Measurements from ENCODE around the gene PDE3B. TPM values are rescaled to one million over a fixed set of nuclear protein-coding genes. Genes with fewer than 3 reads are reported as not detected.
"Not testable (repeated sequence)": the region's sequence is repeated elsewhere in the genome, so short reads cannot be mapped to it uniquely, and the experiment has no call there.

Gene PDE3B
- total RNA-seq (10 to 100 TPM; 68.9 to 90.4 TPM), total RNA-seq (137 to 322 reads per million in 2 donors)

DNA sequence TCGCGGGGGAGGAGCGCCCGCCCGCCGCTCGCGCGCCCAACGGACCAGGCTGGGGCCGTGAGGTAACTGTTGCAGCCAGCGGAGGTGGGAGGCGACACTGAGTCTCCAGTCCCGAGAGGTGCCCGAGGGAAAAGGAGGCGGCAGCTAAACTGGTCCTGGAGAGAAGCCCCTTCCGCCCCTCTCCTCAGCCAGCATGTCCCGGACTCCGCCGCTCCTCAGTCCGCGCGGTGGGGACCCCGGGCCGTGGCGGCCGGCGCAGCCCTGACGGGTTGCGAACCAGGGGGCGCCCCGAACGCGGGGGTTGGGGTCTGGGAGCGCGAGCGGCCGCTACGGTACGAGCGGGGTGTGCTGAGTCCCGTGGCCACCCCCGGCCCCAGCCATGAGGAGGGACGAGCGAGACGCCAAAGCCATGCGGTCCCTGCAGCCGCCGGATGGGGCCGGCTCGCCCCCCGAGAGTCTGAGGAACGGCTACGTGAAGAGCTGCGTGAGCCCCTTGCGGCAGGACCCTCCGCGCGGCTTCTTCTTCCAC, at the start of gene PDE3B:
PDE3B (plus strand) TSS at position 108 of the 529 bp plus-strand sequence; CDS start at position 380, 272 bp downstream.
- Mint-ChIP-seq H3K27me3 (peaks cover 7% of the 10 kb centered on the region), H3K4me3 (peak within 1 kb of the TSS; percentile 94), H3K4me1 (peaks cover 41% of the 10 kb centered on the region), H3K36me3 (ENCODE audit: low read depth) (peaks cover 6% of the 10 kb centered on the region), H3K27ac (peak within 1 kb of the TSS; percentile 88)
- no peaks in the 10 kb centered on the region for H3K9me3 ChIP-seq (ENCODE audit: control insufficient read depth, low read length, poor library complexity, severe bottlenecking)
- ATAC-seq (peak; percentile 76), DNase-seq (peak; percentile 54 to 64 (median 57))

DNA sequence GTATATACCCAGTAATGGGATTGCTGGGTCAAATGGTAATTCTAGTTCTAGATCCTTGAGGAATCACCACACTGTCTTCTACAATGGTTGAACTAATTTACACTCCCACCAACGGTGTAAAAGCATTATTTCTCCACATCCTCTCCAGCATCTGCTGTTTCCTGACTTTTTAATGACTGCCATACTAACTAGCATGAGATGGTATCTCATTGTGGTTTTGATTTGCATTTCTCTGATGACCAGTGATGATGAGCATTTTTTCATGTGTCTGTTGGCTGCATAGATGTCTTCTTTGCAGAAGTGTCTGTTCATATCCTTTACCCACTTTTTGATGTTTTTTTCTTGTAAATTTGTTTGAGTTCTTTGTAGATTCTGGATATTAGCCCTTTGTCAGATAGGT, 48.3 kb upstream of the PDE3B start:
- not testable (repeated sequence) for ATAC-seq; H3K9me3 ChIP-seq (ENCODE audit: control insufficient read depth, low read length, poor library complexity, severe bottlenecking); H3K27me3 Mint-ChIP-seq; H3K27ac Mint-ChIP-seq; DNase-seq; H3K4me3 Mint-ChIP-seq; H3K36me3 Mint-ChIP-seq (ENCODE audit: low read depth); H3K4me1 Mint-ChIP-seq

DNA sequence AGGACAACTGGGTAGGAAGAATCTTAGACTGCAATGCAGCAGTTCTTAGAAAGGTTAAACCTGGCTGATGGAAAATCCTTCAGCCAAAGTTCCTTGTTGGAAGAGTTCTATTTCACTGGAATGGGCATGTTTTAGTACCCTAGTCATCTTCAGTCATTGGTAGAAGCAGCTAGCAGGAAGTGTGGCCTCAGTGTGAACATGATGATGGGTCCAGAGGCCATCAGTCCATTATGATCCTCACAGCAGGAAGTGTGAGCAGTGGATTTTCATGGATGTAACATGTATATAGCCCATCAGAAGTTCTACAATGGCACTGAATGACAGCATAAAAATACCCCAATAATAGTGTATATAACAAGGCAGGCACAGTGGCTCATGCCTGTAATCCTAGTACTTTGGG, 35.9 kb upstream of the PDE3B start:
- no peak overlapping the region for H3K27ac Mint-ChIP-seq
- DNase-seq = no peak
- H3K27me3 Mint-ChIP-seq = no peaks in the 10 kb centered on the region
- H3K9me3 ChIP-seq (ENCODE audit: control insufficient read depth, low read length, poor library complexity, severe bottlenecking) = no peaks in the 10 kb centered on the region
- no peak overlapping the region for H3K4me3 Mint-ChIP-seq
- H3K36me3 Mint-ChIP-seq (ENCODE audit: low read depth) = peaks cover 16% of the 10 kb centered on the region
- H3K4me1 Mint-ChIP-seq = peaks cover 9% of the 10 kb centered on the region
- no peak for ATAC-seq

DNA sequence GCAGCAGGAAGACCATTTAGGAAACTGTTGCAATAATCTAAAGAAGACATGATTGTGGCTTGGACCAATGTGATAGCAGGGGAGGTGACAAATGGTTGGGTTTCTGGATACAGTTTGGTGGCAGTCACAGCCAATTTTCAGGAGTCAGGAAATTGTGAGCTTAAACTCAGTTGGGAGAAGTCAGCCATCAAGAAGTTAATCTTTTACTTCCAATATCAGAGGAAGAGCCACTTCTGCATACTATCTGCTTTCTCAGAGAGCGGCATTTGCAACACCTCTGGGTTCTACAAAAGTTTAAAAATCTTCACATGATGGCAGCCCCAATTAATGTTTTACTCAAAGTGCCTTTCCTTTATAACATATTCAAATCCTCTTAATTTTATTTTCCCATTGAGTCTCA, 33.7 kb upstream of the PDE3B start:
- Mint-ChIP-seq H3K4me1 (peaks cover 12% of the 10 kb centered on the region), H3K4me3 (no peak overlapping the region), H3K27ac (no peak overlapping the region), H3K27me3 (no peaks in the 10 kb centered on the region), H3K36me3 (ENCODE audit: low read depth) (peaks cover 14% of the 10 kb centered on the region)
- DNase-seq (no peak), ATAC-seq (no peak)
- H3K9me3 ChIP-seq (ENCODE audit: control insufficient read depth, low read length, poor library complexity, severe bottlenecking) = no peaks in the 10 kb centered on the region

DNA sequence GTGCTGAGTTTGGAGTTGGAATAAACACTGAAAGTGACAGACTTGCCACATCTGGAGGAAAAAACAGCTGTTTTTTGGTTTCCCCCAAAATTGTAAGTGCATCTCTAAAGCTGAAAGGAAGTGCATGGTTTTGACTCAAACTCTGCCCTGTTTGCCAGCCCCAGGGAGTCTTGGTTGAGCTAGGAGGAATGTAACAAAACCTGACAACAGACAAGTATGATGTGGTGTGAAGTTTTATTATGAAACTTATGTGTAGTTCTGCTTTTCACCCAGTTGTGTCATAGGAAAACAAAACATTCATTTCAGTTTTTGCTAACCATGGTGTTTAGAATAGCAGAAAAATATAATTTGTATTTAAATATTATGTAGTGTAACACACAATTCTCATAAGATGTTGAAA, 31.7 kb upstream of the PDE3B start:
- H3K4me1 Mint-ChIP-seq = peaks cover 15% of the 10 kb centered on the region
- H3K4me3 Mint-ChIP-seq = no peak overlapping the region
- ATAC-seq (no peak), DNase-seq (no peak)
- H3K36me3 Mint-ChIP-seq (ENCODE audit: low read depth) = peaks cover 17% of the 10 kb centered on the region
- no peaks in the 10 kb centered on the region for H3K9me3 ChIP-seq (ENCODE audit: control insufficient read depth, low read length, poor library complexity, severe bottlenecking)
- H3K27ac Mint-ChIP-seq = peak overlapping the region; percentile 6
- H3K27me3 Mint-ChIP-seq = no peaks in the 10 kb centered on the region

DNA sequence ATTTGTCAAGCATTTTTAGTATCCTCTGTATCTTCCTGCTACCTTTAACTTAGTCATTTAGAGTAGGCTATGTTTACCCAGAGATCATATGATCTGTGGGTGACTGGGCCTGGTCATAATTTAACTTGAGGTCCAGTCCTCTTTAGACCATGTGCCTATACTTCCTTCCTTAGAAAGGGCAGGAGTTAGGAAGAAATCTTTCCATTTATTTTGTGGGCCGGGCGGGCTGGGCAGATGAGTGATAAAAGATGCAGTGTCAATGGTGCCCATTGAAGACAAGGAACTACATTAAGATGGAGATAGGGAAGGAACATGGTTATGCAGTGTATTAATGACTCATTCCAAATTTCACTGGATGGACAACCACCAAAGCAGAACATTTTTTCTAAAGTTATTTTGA, 30.9 kb upstream of the PDE3B start:
- DNase-seq (no peak), ATAC-seq (no peak)
- Mint-ChIP-seq H3K27me3 (no peaks in the 10 kb centered on the region), H3K36me3 (ENCODE audit: low read depth) (peaks cover 17% of the 10 kb centered on the region), H3K4me3 (no peak overlapping the region), H3K27ac (no peak overlapping the region), H3K4me1 (peaks cover 15% of the 10 kb centered on the region)
- no peaks in the 10 kb centered on the region for H3K9me3 ChIP-seq (ENCODE audit: control insufficient read depth, low read length, poor library complexity, severe bottlenecking)

DNA sequence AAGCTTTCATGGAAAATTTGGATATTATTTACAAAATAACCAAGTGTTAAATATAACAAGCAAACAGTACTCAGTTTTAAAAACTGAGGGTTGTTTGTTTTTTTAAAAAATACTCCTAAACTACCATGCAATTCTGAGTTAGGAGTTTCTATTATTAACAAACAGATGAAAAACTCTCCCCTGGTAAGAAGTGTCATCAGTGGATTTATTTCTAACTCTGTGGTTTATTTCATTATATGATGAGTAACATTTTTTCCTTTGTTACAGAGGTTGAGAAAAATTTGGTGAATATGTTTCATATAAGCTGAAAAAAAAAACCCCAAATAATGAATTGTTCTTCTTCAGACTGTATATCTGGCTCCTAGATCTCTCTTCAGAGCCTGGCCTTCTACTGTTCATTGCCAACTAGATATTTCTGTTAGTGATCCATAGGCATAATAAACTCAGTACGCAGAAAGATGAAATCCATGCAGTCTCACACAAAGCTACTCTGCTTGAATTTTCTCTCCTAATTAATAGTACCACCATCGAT, 29.4 kb upstream of the PDE3B start:
- Mint-ChIP-seq H3K27ac (no peak overlapping the region), H3K36me3 (ENCODE audit: low read depth) (peaks cover 17% of the 10 kb centered on the region), H3K4me3 (no peak overlapping the region), H3K4me1 (peaks cover 18% of the 10 kb centered on the region), H3K27me3 (no peaks in the 10 kb centered on the region)
- no peak for ATAC-seq
- no peak for DNase-seq
- no peaks in the 10 kb centered on the region for H3K9me3 ChIP-seq (ENCODE audit: control insufficient read depth, low read length, poor library complexity, severe bottlenecking)

DNA sequence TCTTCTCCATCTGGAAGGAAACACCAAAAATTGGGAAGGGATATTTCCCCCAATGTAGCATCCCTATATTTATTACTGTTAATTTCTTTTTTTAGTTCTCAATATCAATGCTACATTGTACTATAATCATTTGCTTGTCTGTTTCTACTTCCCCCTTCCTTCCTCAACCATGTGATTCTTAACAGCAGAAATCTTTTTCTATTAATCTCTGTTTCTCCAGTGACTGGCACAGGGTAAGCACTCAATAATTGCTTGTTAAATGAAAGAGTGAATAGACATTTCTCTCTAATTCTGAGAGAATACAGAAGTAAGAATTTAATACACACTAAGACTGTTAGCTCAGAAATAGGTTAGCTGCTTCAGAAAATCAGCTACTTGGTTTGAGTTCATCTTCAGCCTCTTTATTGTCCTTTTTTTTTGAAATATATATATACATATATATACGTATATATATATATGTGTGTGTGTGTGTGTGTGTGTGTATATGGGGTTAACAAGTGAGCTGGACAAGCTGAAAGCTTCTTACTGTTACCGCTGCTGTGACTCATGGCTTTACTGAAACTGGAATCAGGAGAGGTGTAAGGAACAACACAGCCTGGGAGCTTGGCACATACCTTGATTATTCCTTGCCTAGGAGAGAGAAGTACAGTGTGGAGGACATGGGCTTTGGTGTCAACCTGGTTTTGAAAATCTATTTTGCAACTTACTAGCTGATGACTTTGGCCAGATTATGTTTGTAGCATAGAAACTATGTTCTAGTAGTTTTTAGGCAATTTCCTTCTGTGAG, 26.2 kb upstream of the PDE3B start:
- Mint-ChIP-seq H3K27ac (no peak overlapping the region), H3K4me1 (peaks cover 11% of the 10 kb centered on the region), H3K4me3 (no peak overlapping the region), H3K36me3 (ENCODE audit: low read depth) (peaks cover 2% of the 10 kb centered on the region), H3K27me3 (no peaks in the 10 kb centered on the region)
- ATAC-seq (no peak), DNase-seq (no peak)
- no peaks in the 10 kb centered on the region for H3K9me3 ChIP-seq (ENCODE audit: control insufficient read depth, low read length, poor library complexity, severe bottlenecking)

DNA sequence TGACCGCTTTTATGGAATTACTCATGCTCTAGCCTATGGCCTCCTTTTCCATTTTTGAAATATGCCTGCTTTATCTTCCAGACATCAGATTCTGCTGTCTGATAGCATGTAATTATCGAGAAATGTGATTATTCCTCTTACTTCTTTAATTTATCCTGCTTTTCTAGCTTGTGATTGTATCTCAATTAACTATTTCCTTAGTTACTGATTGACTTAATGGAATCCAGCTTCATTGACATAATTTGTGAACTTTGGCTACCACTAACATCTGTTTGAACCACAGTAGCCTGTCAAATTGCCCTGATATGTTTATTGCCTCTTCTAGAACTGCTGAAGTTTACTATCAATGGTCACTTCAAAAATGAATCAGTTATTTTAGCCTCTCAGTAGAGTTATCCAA, 25.5 kb upstream of the PDE3B start:
- peaks cover 11% of the 10 kb centered on the region for H3K4me1 Mint-ChIP-seq
- H3K4me3 Mint-ChIP-seq = no peak overlapping the region
- H3K9me3 ChIP-seq (ENCODE audit: control insufficient read depth, low read length, poor library complexity, severe bottlenecking) = no peaks in the 10 kb centered on the region
- H3K27me3 Mint-ChIP-seq = no peaks in the 10 kb centered on the region
- H3K36me3 Mint-ChIP-seq (ENCODE audit: low read depth) = peaks cover 2% of the 10 kb centered on the region
- peak overlapping the region; percentile 27 for H3K27ac Mint-ChIP-seq
- no peak for DNase-seq
- ATAC-seq = no peak

DNA sequence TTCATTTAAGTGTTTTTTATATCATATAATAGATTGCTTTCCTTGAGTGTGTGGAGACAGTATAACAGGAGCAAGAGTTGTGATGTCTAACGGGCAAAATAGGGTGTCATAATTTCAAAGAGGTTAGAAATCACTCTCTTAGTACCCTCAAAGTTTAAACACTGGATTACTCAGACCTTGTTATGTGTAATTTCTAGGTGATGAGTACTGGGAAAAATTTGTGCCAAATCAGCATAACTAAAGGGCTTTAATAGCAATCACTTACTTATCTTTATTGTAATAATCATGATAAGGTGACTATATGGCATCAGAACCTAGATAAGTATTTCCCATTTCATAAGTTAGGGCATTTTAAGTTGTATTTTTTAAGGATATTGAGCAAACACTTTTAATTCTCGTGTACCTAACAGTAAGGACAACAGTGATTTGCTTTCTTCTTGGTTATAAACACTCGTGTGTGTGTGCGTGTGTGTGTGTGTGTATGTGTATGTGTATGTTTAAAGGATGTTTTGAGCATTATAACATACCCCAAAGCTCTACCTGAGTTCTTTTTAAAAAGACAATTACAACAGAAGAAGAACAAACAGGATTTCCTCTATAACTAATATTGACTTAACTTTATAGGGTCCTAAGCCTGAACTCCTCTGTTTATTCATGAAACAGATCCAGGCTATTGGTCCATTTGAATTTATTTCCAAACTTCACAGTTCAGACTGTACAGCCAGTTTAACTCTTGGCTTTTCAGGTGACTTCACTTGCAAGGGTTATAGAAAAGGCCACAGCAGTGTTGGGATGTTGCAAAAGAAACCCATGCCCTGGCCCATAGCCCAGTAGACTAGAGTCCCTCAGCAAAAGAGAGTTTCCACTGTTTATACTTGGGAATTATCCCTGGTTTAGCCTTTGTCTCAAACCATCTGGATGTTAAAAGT, 23.7 kb upstream of the PDE3B start:
- Mint-ChIP-seq H3K4me1 (peaks cover 8% of the 10 kb centered on the region), H3K36me3 (ENCODE audit: low read depth) (peaks cover 2% of the 10 kb centered on the region), H3K4me3 (no peak overlapping the region), H3K27ac (no peak overlapping the region), H3K27me3 (no peaks in the 10 kb centered on the region)
- DNase-seq (no peak), ATAC-seq (no peak)
- H3K9me3 ChIP-seq (ENCODE audit: control insufficient read depth, low read length, poor library complexity, severe bottlenecking) = no peaks in the 10 kb centered on the region

DNA sequence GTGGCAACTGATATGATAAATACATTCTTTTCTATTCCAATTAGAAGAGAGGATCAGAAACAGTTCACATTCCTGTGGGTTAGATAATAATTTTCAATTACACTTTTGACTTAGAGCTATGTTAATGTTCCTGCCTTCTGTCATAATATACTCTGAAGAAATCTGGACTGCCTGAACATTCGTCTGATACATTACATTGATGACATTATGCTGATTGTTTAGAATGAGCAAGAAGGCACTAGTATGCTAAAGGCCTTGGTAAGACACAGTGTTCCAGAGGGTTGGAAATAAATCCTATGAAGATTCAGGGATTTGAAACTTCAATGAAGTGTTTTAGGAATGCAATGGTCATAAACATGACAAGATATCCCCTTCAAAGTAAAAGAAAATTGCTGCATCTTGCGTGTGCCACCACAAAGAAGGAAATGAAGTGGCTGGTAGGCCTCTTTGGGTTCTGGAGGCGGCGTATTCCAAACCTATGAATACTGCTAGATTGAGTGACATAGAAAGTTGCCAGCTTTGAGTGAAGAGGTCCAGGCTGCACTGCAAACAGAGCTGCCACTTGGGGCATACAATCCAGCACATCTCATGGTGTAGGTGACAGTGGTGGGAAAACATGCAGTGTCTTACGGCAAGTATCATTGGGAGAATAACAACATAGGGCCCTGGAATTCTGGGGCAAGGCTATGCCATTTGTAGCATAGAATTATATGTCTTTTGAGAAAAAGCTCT, 21.2 kb upstream of the PDE3B start:
- DNase-seq (no peak), ATAC-seq (no peak)
- H3K4me3 Mint-ChIP-seq = no peak overlapping the region
- H3K27me3 Mint-ChIP-seq = no peaks in the 10 kb centered on the region
- H3K4me1 Mint-ChIP-seq = peaks cover 14% of the 10 kb centered on the region
- H3K36me3 Mint-ChIP-seq (ENCODE audit: low read depth) = no peaks in the 10 kb centered on the region
- no peak overlapping the region for H3K27ac Mint-ChIP-seq
- H3K9me3 ChIP-seq (ENCODE audit: control insufficient read depth, low read length, poor library complexity, severe bottlenecking) = no peaks in the 10 kb centered on the region

DNA sequence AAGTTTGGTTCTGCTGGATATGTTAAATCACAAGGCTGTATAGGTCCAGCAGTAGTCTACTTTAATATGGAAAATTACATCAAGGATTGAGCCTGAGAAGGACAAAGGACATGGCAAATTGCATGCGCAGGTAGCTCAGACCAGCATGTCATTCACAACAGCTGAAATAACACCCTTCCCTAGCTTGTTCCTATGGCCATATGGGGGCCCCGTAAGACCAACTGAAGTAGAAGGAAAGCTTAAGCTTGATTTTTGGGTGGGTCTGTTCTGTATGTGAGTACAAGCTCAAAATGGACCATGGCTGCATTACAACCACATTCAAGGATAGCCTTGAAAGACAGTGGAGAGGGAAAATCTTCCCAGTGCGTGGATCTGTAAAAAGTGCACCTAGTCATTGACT, 20.6 kb upstream of the PDE3B start:
- DNase-seq (no peak), ATAC-seq (no peak)
- Mint-ChIP-seq H3K4me1 (peaks cover 16% of the 10 kb centered on the region), H3K27me3 (no peaks in the 10 kb centered on the region), H3K27ac (no peak overlapping the region), H3K4me3 (no peak overlapping the region), H3K36me3 (ENCODE audit: low read depth) (no peaks in the 10 kb centered on the region)
- H3K9me3 ChIP-seq (ENCODE audit: control insufficient read depth, low read length, poor library complexity, severe bottlenecking) = no peaks in the 10 kb centered on the region

Data from T-helper 17 cell (primary cell).